Activated CD4-positive, alpha-beta T cell treated with anti-CD3 and anti-CD28 coated beads, Interleukin-10, Interleukin-2, amounts not matched to agents 100 ng/mL and 50 ng/mL, durations not matched to agents 16 hours and 8 hours (primary cell): ENCODE results near the gene CTXN1.
A peak's percentile ranks its signal among the peaks of the same experiment; 100 is the strongest.
"Not testable (repeated sequence)": the region's sequence is repeated elsewhere in the genome, so short reads cannot be mapped to it uniquely, and the experiment has no call there.

ENCODE experiments used
- DNase-seq: peaks from one replicate; pipeline ENCODE4 v3.0.0-alpha.2; 2020

Gene CTXN1

GRCh38 chr19:7897292-7897691, 28.6 kb downstream of the CTXN1 start:
- no peak for DNase-seq

- DNase-seq: no peak
Observed at GRCh38 chr19:7895565-7895964, 30.4 kb downstream of the CTXN1 start.

- no peak for DNase-seq
Observed at GRCh38 chr19:7894612-7895309, 31.2 kb downstream of the CTXN1 start.

- DNase-seq: not testable (repeated sequence)
Observed at GRCh38 chr19:7893362-7894101, 32.4 kb downstream of the CTXN1 start.

GRCh38 chr19:7888826-7889217, 37.1 kb downstream of the CTXN1 start:
- DNase-seq: no peak

GRCh38 chr19:7888145-7888825, 37.6 kb downstream of the CTXN1 start, which contains the start of gene LRRC8E:
TSS of gene LRRC8E (plus strand) at chr19:7888510. CDS start at chr19:7895604, 7,094 bp downstream.
- DNase-seq: peak; percentile 20

- no peak for DNase-seq
Observed at GRCh38 chr19:7887408-7888144, 38.4 kb downstream of the CTXN1 start.

- DNase-seq: no peak
Observed at GRCh38 chr19:7885818-7886217, 40.1 kb downstream of the CTXN1 start.

- DNase-seq: no peak
Observed at GRCh38 chr19:7883796-7884570, 42.0 kb downstream of the CTXN1 start.

GRCh38 chr19:7883105-7883504, 42.8 kb downstream of the CTXN1 start:
- no peak for DNase-seq

- no peak for DNase-seq
Observed at GRCh38 chr19:7881910-7882309, 44.0 kb downstream of the CTXN1 start.

- DNase-seq: no peak
Observed at GRCh38 chr19:7879836-7880235, 46.1 kb downstream of the CTXN1 start.

GRCh38 chr19:7879111-7879807, 46.7 kb downstream of the CTXN1 start:
- DNase-seq: no peak

- no peak for DNase-seq
Observed at GRCh38 chr19:7877249-7877836, 48.6 kb downstream of the CTXN1 start.

- DNase-seq: no peak
Observed at GRCh38 chr19:7874897-7875273, 51.0 kb downstream of the CTXN1 start.
